Endothelial cell of umbilical vein (primary cell): ENCODE data around the gene FAM13C. TPM values are rescaled to one million over a fixed set of nuclear protein-coding genes. Genes with fewer than 3 reads are reported as not detected.

Experiments
- BruUV-seq: library from RNA; stranded (reverse); fragments of 400-500 nt; replicated peaks from 2 replicates; lab custom pipeline; 2021; lab: Mats Ljungman, UMichigan
- CTCF ChIA-PET: fragments of 300-600, 350-600 bp; sonication (Branson Sonifier 250); formaldehyde crosslinking; loops from one replicate; lab custom pipeline; 2021; ENCODE audit warnings: antibody characterized with exemption, inconsistent platforms; lab: Charles Lee
- POLR2A ChIA-PET: fragments of 300-600, 350-600 bp; sonication (Branson Sonifier 250); formaldehyde crosslinking; loops from one replicate; lab custom pipeline; 2021; ENCODE audit warnings: antibody characterized with exemption, inconsistent platforms; lab: Charles Lee
- DNase-seq: peaks from one replicate; pipeline ENCODE4 v3.0.0-alpha.2; 2011; ENCODE audit warnings: low read depth, low spot score
- FAIRE-seq: peaks from 2 replicates; lab custom pipeline; 2011; peaks lifted over from hg19 to GRCh38; lab: Jason Lieb, UNC
- H2AFZ ChIP-seq: 2 replicates; pipeline ENCODE4 v1.6.0; 2012; ENCODE audit warnings: low read depth, low read length, control low read depth, inconsistent platforms
- H3K27ac ChIP-seq: 2 replicates; pipeline ENCODE4 v1.5.1; 2011; ENCODE audit warnings: low read depth, mild to moderate bottlenecking, control low read depth, low read length, moderate library complexity; ENCODE audit not compliant: insufficient read depth
- H3K27me3 ChIP-seq, 2 experiments: 2 replicates each; pipeline versions ENCODE4 v1.6.0 to v1.6.1; 2011; ENCODE audit warnings: low read length in 2 of 2, mixed read lengths in 1 of 2; ENCODE audit not compliant: control insufficient read depth in 2 of 2, insufficient read depth in 2 of 2
- H3K36me3 ChIP-seq, 2 experiments: 2 replicates in 1 of 2; 3 replicates in 1 of 2; pipeline ENCODE4 v1.5.1; 2011; ENCODE audit warnings: low read length in 2 of 2, mild to moderate bottlenecking in 1 of 2, moderate library complexity in 1 of 2; ENCODE audit not compliant: control insufficient read depth in 2 of 2, insufficient read depth in 2 of 2; ENCODE audit errors: extremely low read depth in 1 of 2
- H3K4me1 ChIP-seq: 3 replicates; pipeline ENCODE4 v1.5.1; 2011; ENCODE audit warnings: mild to moderate bottlenecking, low read length; ENCODE audit not compliant: control insufficient read depth, insufficient read depth; ENCODE audit errors: extremely low read depth
- H3K4me2 ChIP-seq: 2 replicates; pipeline ENCODE4 v1.6.1; 2011; ENCODE audit warnings: low read length, control low read depth, mixed read lengths; ENCODE audit not compliant: insufficient read depth
- H3K4me3 ChIP-seq, 3 experiments: fragments of 200-600 bp in 1 of 3; sonication (generic), shearing (Covaris generic) in 1 of 3; replicated peaks in 1 of 3; 2 replicates each; pipeline ENCODE4 v1.5.1; 2011 to 2016; ENCODE audit warnings: control low read depth in 3 of 3, low read length in 3 of 3, mild to moderate bottlenecking in 2 of 3, inconsistent platforms in 1 of 3, low read depth in 1 of 3, moderate library complexity in 1 of 3; ENCODE audit not compliant: insufficient read depth in 1 of 3
- H3K79me2 ChIP-seq: 2 replicates; pipeline ENCODE4 v1.6.0; 2012; ENCODE audit warnings: low read length, inconsistent platforms; ENCODE audit not compliant: control insufficient read depth, insufficient read depth
- H3K9ac ChIP-seq: replicated peaks from 2 replicates; pipeline ENCODE3; 2011; ENCODE audit warnings: low read length, control low read depth; ENCODE audit not compliant: insufficient read depth; ENCODE audit errors: extremely low read depth
- H3K9me1 ChIP-seq: replicated peaks from 3 replicates; pipeline ENCODE4 v1.6.0; 2011; ENCODE audit warnings: mild to moderate bottlenecking, low read length; ENCODE audit not compliant: control insufficient read depth, insufficient read depth; ENCODE audit errors: extremely low read depth
- H3K9me3 ChIP-seq: replicated peaks from 2 replicates; pipeline ENCODE4 v1.5.1; 2012; ENCODE audit warnings: low read length, inconsistent platforms; ENCODE audit not compliant: control insufficient read depth, insufficient read depth
- H4K20me1 ChIP-seq: replicated peaks from 2 replicates; pipeline ENCODE3; 2011; ENCODE audit warnings: mild to moderate bottlenecking, low read length; ENCODE audit not compliant: control insufficient read depth, insufficient read depth; ENCODE audit errors: extremely low read depth
- CTCF ChIP-seq, 2 donors: IDR thresholded peaks; 1 replicate in 1 of 2; 2 replicates in 1 of 2; pipeline ENCODE4 v1.5.1; 2011; ENCODE audit warnings: low read length in 2 of 2, mild to moderate bottlenecking in 2 of 2, moderate library complexity in 2 of 2, control low read depth in 1 of 2, inconsistent platforms in 1 of 2, low read depth in 1 of 2; ENCODE audit not compliant: insufficient read depth in 1 of 2; ENCODE audit errors: extremely low read depth in 1 of 2
- EZH2 ChIP-seq: IDR thresholded peaks from 2 replicates; pipeline ENCODE4 v1.6.1; 2012; ENCODE audit warnings: borderline replicate concordance, low read depth, mild to moderate bottlenecking, moderate library complexity, low read length, inconsistent platforms; ENCODE audit not compliant: severe bottlenecking
- FOS ChIP-seq: IDR thresholded peaks from 2 replicates; pipeline ENCODE4 v1.6.1; 2011; ENCODE audit warnings: mild to moderate bottlenecking, low read length, moderate library complexity, borderline replicate concordance; ENCODE audit not compliant: insufficient read depth
- GATA2 ChIP-seq: IDR thresholded peaks from 2 replicates; pipeline ENCODE4 v1.7.0; 2011; ENCODE audit warnings: low read depth, mild to moderate bottlenecking, moderate library complexity, mixed read lengths, low read length; ENCODE audit not compliant: insufficient read length, insufficient read depth
- JUN ChIP-seq: IDR thresholded peaks from 2 replicates; pipeline ENCODE4 v1.6.1; 2011; ENCODE audit warnings: borderline replicate concordance, low read depth; ENCODE audit not compliant: insufficient read length, insufficient read depth
- MAX ChIP-seq: IDR thresholded peaks from 2 replicates; pipeline ENCODE4 v1.6.1; 2011; ENCODE audit not compliant: insufficient read depth, insufficient read length
- MYC ChIP-seq: IDR thresholded peaks from one replicate; pipeline ENCODE4 v1.6.1; 2011; ENCODE audit warnings: mild to moderate bottlenecking, low read depth, low read length
- POLR2A ChIP-seq: IDR thresholded peaks from 2 replicates; pipeline ENCODE4 v1.6.1; 2012; ENCODE audit warnings: low read depth, mild to moderate bottlenecking, control low read depth, low read length
- POLR2AphosphoS5 ChIP-seq: IDR thresholded peaks from 2 replicates; pipeline ENCODE4 v1.6.1; 2012; ENCODE audit warnings: low read depth, mild to moderate bottlenecking, control low read depth, low read length, moderate library complexity; ENCODE audit not compliant: insufficient read depth
- dilution Hi-C: fragments of 300-500 bp; cut with MboI; formaldehyde crosslinking; loops from one replicate; pipeline ENCODE4 v1.15.0; 2019; ENCODE audit warnings: low sequenced_read_pairs; ENCODE audit not compliant: extremely low pct_ligation_motif_present
- intact Hi-C: fragments of 100-400 bp; cut with micrococcal nuclease; formaldehyde crosslinking; loops from one replicate; pipeline ENCODE4 v1.10.0; 2022
- polyA plus RNA-seq, 4 experiments: library from polyadenylated mRNA; depleted of rRNA in 3 of 4; stranded (reverse) in 3 of 4; unstranded in 1 of 4; fragments of >200 nt; gene quantifications; 2 replicates each; pipeline versions ENCODE4 v1.2.1 to v1.2.3, GENCODE V29; 2011 to 2012; ENCODE audit warnings: missing spikeins in 1 of 4
- total RNA-seq: library from RNA; stranded (reverse); gene quantifications from 2 replicates; pipeline ENCODE4 v1.2.3, GENCODE V29; 2021

The FAM13C gene
- total and polyA plus RNA-seq, 2 donors (not counting 3 experiments of a cell fraction or from before 2014, with no cell fraction given), result 0.03 TPM; not detected in 1

GRCh38 chr10:59244871-59245270 lies 117.5 kb downstream of the FAM13C start:
- H3K27ac ChIP-seq, result no peak overlapping the region
- H3K4me3 ChIP-seq, result no peak overlapping the region
- no peak overlapping the region for H3K4me2 ChIP-seq
- H3K4me1 ChIP-seq, result no peaks in the 10 kb centered on the region
- no peaks in the 10 kb centered on the region for H3K27me3 ChIP-seq
- ChIA-PET POLR2A (no interaction called here), CTCF (no interaction called here)
- intact Hi-C loops (loop anchor here (10.0 kb wide), 1 partner anchor 590 kb away; no protein-coding TSS in a partner anchor), dilution Hi-C loops (no loop called here)
- no peak for DNase-seq
- no TSS peak for BruUV-seq
- no peak for FAIRE-seq
- H3K9me1 ChIP-seq, result no peaks in the 10 kb centered on the region
- H3K79me2 ChIP-seq, result no peaks in the 10 kb centered on the region
- H2AFZ ChIP-seq, result no peak overlapping the region
- no peaks in the 10 kb centered on the region for H4K20me1 ChIP-seq
- no peak overlapping the region for H3K9ac ChIP-seq
- no peaks in the 10 kb centered on the region for H3K36me3 ChIP-seq
- no peak for TF ChIP-seq POLR2A
- no peak for TF ChIP-seq GATA2
- TF ChIP-seq POLR2AphosphoS5, result no peak
- no peak for TF ChIP-seq MAX
- no peak for TF ChIP-seq EZH2
- TF ChIP-seq MYC, result no peak
- TF ChIP-seq FOS, result no peak
- TF ChIP-seq JUN, result no peak
- TF ChIP-seq CTCF (IDR thresholded peaks at IDR 0.05; ENCODE audit: extremely low read depth in 1 of 2, insufficient read depth in 1 of 2, low read depth in 1 of 2, low read length in 2 of 2), result no peak
- no peaks in the 10 kb centered on the region for H3K9me3 ChIP-seq
